Measurements from ENCODE around the gene MBD3L2B.
"Not testable (repeated sequence)": the region's sequence is repeated elsewhere in the genome, so short reads cannot be mapped to it uniquely, and the experiment has no call there.

MBD3L2B gene

GRCh38 chr19:7021331-7021730 is at the start of gene MBD3L2B:
Gene MBD3L2B (minus strand): TSS chr19:7021431. CDS start chr19:7021397, 34 bp downstream.
- not testable (repeated sequence) for DNase-seq

GRCh38 chr19:7069904-7070226 is 48.6 kb upstream of the MBD3L2B start:
- no peak for DNase-seq

GRCh38 chr19:7069042-7069903 is 48.0 kb upstream of the MBD3L2B start, which contains the start of gene ZNF557:
Gene ZNF557 (plus strand): TSS chr19:7069703. CDS start chr19:7075075, 5,372 bp downstream.
- peak; percentile 95 for DNase-seq

GRCh38 chr19:7068599-7068998 is 47.4 kb upstream of the MBD3L2B start:
- no peak for DNase-seq

GRCh38 chr19:7067716-7068115 is 46.5 kb upstream of the MBD3L2B start:
- DNase-seq: no peak

- peak; percentile 50 for DNase-seq
These were observed 45.9 kb upstream of the MBD3L2B start for GRCh38 chr19:7067122-7067521.

- no peak for DNase-seq
These were observed 42.7 kb upstream of the MBD3L2B start for GRCh38 chr19:7063764-7064418.

GRCh38 chr19:7063339-7063738 is 42.1 kb upstream of the MBD3L2B start:
- no peak for DNase-seq

GRCh38 chr19:7059977-7060376 is 38.7 kb upstream of the MBD3L2B start:
- DNase-seq: not testable (repeated sequence)

GRCh38 chr19:7058576-7058975 is 37.3 kb upstream of the MBD3L2B start, which contains the start of gene MBD3L3:
Gene MBD3L3 (minus strand): TSS chr19:7058676. CDS start chr19:7058605, 71 bp downstream.
- not testable (repeated sequence) for DNase-seq

GRCh38 chr19:7056371-7056770 is 35.1 kb upstream of the MBD3L2B start:
- DNase-seq: not testable (repeated sequence)

- DNase-seq: not testable (repeated sequence)
These were observed 34.4 kb upstream of the MBD3L2B start for GRCh38 chr19:7055679-7056078.

GRCh38 chr19:7054635-7055368 is 33.6 kb upstream of the MBD3L2B start:
- DNase-seq: not testable (repeated sequence)

GRCh38 chr19:7052896-7053295 is 31.7 kb upstream of the MBD3L2B start:
- not testable (repeated sequence) for DNase-seq

GRCh38 chr19:7051421-7051820 is 30.2 kb upstream of the MBD3L2B start:
- not testable (repeated sequence) for DNase-seq

GRCh38 chr19:7049021-7049420 is 27.8 kb upstream of the MBD3L2B start, which contains the start of gene MBD3L2:
Gene MBD3L2 (plus strand): TSS chr19:7049321. CDS start chr19:7049374, 53 bp downstream.
- DNase-seq: not testable (repeated sequence)

- DNase-seq: not testable (repeated sequence)
These were observed 20.3 kb upstream of the MBD3L2B start for GRCh38 chr19:7041563-7041962.

- DNase-seq: not testable (repeated sequence)
These were observed 18.8 kb upstream of the MBD3L2B start, which contains the start of gene MBD3L4 for GRCh38 chr19:7040079-7040478. Gene MBD3L4 (minus strand): TSS chr19:7040179. CDS start chr19:7040144, 35 bp downstream.

GRCh38 chr19:7030278-7030677 is 9.0 kb upstream of the MBD3L2B start, which contains the start of gene MBD3L5:
Gene MBD3L5 (plus strand): TSS chr19:7030578. CDS start chr19:7030612, 34 bp downstream.
- not testable (repeated sequence) for DNase-seq

GRCh38 chr19:7028790-7029189 is 7.6 kb upstream of the MBD3L2B start:
- not testable (repeated sequence) for DNase-seq

GRCh38 chr19:7018828-7019227 is 2.4 kb downstream of the MBD3L2B start:
- no peak for DNase-seq

- no peak for DNase-seq
These were observed 7.6 kb downstream of the MBD3L2B start for GRCh38 chr19:7013678-7014077.

Data from NCI-H1092 treated with DMSO at 0.1 percent for 48 hours (cell line).